ENCODE measurements around the gene FANCM. TPM values are rescaled to one million over a fixed set of nuclear protein-coding genes. Genes with fewer than 3 reads are reported as not detected.

Gene FANCM
- polyA plus RNA-seq, 1 donor from 2014 or later = 5.0 TPM

DNA sequence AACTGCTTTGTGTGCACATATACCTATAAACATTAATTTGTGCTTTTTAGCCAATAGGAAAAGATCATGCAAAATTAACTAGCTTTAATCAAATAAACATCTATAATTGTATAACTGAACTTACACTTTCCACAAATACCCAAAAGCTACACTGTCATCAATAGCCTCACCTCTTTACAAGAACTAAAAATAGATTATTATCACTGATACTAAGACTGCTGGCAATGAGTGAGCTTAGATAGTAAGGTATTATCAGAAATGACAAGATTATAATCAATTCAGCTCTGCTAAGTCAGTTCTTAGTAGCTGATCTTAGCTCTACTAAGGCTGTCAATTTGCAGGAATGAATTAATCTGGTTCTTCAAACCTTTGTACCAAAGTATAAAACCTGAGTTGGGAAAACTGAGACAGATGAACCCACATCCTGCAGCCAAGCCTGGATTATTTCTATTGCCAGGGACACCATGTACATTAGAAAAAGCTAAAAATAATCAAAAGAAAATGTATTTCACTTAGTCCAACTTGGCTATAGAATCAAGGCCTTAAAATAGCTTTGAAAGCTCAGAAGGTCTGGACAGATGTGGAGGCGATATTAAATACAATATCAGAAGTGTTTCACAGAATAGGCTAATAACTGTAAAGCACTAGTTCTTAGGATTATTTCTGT lies 6.6 kb upstream of the FANCM start:
- Histone ChIP-seq H3K79me2 (replicated peaks; ENCODE audit: insufficient read depth, low read length) (peaks cover 23% of the 10 kb centered on the region), H3K36me3 (ENCODE audit: insufficient read depth, low read length) (no peaks in the 10 kb centered on the region), H3K9me2 (ENCODE audit: insufficient read depth, low read length) (no peaks in the 10 kb centered on the region), H2AFZ (ENCODE audit: low read depth, low read length) (no peak overlapping the region), H3K9me3 (ENCODE audit: low read length) (no peaks in the 10 kb centered on the region), H3K27me3 (ENCODE audit: insufficient read depth, low read depth, low read length) (no peaks in the 10 kb centered on the region), H3F3A (ENCODE audit: insufficient read depth, low read length, poor library complexity, severe bottlenecking) (peaks cover 2% of the 10 kb centered on the region), H3K4me3 (ENCODE audit: low read length) (no peak overlapping the region), H4K20me1 (ENCODE audit: insufficient read depth) (no peaks in the 10 kb centered on the region), H3K9ac (ENCODE audit: low read length) (no peak overlapping the region), H3K4me2 (ENCODE audit: low read length) (no peak overlapping the region), H3K27ac (ENCODE audit: low read length) (no peak overlapping the region)
- TF ChIP-seq TAF1 (IDR thresholded peaks at IDR 0.05; ENCODE audit: low read depth) (no peak), EZH2 (IDR thresholded peaks at IDR 0.05; ENCODE audit: borderline replicate concordance, insufficient read depth, low read length, poor library complexity, severe bottlenecking) (no peak), EP300 (conservative IDR thresholded peaks at IDR 0.05; ENCODE audit: poor library complexity, severe bottlenecking) (no peak), MXI1 (conservative IDR thresholded peaks at IDR 0.05; ENCODE audit: poor library complexity, severe bottlenecking) (no peak), POLR2AphosphoS5 (IDR thresholded peaks at IDR 0.05) (no peak), RAD21 (conservative IDR thresholded peaks at IDR 0.05) (no peak), SMC3 (conservative IDR thresholded peaks at IDR 0.05; ENCODE audit: poor library complexity) (no peak)
- TF ChIP-seq, protein P1, sequence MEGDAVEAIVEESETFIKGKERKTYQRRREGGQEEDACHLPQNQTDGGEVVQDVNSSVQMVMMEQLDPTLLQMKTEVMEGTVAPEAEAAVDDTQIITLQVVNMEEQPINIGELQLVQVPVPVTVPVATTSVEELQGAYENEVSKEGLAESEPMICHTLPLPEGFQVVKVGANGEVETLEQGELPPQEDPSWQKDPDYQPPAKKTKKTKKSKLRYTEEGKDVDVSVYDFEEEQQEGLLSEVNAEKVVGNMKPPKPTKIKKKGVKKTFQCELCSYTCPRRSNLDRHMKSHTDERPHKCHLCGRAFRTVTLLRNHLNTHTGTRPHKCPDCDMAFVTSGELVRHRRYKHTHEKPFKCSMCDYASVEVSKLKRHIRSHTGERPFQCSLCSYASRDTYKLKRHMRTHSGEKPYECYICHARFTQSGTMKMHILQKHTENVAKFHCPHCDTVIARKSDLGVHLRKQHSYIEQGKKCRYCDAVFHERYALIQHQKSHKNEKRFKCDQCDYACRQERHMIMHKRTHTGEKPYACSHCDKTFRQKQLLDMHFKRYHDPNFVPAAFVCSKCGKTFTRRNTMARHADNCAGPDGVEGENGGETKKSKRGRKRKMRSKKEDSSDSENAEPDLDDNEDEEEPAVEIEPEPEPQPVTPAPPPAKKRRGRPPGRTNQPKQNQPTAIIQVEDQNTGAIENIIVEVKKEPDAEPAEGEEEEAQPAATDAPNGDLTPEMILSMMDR (IDR thresholded peaks at IDR 0.05; ENCODE audit: poor library complexity, severe bottlenecking) = no peak
- TF ChIP-seq, protein P2, sequence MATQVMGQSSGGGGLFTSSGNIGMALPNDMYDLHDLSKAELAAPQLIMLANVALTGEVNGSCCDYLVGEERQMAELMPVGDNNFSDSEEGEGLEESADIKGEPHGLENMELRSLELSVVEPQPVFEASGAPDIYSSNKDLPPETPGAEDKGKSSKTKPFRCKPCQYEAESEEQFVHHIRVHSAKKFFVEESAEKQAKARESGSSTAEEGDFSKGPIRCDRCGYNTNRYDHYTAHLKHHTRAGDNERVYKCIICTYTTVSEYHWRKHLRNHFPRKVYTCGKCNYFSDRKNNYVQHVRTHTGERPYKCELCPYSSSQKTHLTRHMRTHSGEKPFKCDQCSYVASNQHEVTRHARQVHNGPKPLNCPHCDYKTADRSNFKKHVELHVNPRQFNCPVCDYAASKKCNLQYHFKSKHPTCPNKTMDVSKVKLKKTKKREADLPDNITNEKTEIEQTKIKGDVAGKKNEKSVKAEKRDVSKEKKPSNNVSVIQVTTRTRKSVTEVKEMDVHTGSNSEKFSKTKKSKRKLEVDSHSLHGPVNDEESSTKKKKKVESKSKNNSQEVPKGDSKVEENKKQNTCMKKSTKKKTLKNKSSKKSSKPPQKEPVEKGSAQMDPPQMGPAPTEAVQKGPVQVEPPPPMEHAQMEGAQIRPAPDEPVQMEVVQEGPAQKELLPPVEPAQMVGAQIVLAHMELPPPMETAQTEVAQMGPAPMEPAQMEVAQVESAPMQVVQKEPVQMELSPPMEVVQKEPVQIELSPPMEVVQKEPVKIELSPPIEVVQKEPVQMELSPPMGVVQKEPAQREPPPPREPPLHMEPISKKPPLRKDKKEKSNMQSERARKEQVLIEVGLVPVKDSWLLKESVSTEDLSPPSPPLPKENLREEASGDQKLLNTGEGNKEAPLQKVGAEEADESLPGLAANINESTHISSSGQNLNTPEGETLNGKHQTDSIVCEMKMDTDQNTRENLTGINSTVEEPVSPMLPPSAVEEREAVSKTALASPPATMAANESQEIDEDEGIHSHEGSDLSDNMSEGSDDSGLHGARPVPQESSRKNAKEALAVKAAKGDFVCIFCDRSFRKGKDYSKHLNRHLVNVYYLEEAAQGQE (IDR thresholded peaks at IDR 0.05; ENCODE audit: borderline replicate concordance) = no peak

DNA sequence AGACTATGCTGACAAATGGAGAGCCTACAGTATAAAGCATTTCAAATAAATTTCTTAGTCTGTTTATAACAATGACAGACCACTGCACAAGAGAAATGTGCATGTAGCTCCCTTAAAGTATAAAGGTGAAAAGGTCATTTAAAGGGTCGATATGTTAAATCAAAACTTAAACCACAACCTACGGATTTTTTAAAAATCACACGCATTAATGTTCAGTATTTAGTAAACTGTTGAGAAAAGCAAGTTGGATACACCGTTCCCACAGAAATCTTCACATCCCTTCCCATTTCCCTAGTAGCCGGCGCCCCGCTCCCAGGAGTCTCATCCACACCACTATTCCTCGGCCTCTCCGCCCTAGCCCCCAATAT lies 2.1 kb upstream of the FANCM start:
- peaks cover 38% of the 10 kb centered on the region for H3K79me2 ChIP-seq (replicated peaks; ENCODE audit: insufficient read depth, low read length)
- H3K27me3 ChIP-seq (ENCODE audit: insufficient read depth, low read depth, low read length) = no peaks in the 10 kb centered on the region
- H3K9me3 ChIP-seq (ENCODE audit: low read length) = no peaks in the 10 kb centered on the region
- H3F3A ChIP-seq (ENCODE audit: insufficient read depth, low read length, poor library complexity, severe bottlenecking) = peaks cover 10% of the 10 kb centered on the region
- peak overlapping the region; percentile 92 for H3K9ac ChIP-seq (ENCODE audit: low read length)
- H4K20me1 ChIP-seq (ENCODE audit: insufficient read depth) = no peaks in the 10 kb centered on the region
- H3K4me3 ChIP-seq (ENCODE audit: low read length) = peak overlapping the region; percentile 85
- peak overlapping the region; percentile 32 for H3K4me2 ChIP-seq (ENCODE audit: low read length)
- TF ChIP-seq, protein P1 (IDR thresholded peaks at IDR 0.05; ENCODE audit: poor library complexity, severe bottlenecking) = no peak
- TF ChIP-seq EP300 (conservative IDR thresholded peaks at IDR 0.05; ENCODE audit: poor library complexity, severe bottlenecking) (no peak), SMC3 (conservative IDR thresholded peaks at IDR 0.05; ENCODE audit: poor library complexity) (no peak), RAD21 (conservative IDR thresholded peaks at IDR 0.05) (no peak), MXI1 (conservative IDR thresholded peaks at IDR 0.05; ENCODE audit: poor library complexity, severe bottlenecking) (no peak), TAF1 (IDR thresholded peaks at IDR 0.05; ENCODE audit: low read depth) (no peak), POLR2AphosphoS5 (IDR thresholded peaks at IDR 0.05) (no peak), EZH2 (IDR thresholded peaks at IDR 0.05; ENCODE audit: borderline replicate concordance, insufficient read depth, low read length, poor library complexity, severe bottlenecking) (no peak)
- TF ChIP-seq, protein P2 (IDR thresholded peaks at IDR 0.05; ENCODE audit: borderline replicate concordance) = no peak
- H3K27ac ChIP-seq (ENCODE audit: low read length) = peak overlapping the region; percentile 89
- H3K36me3 ChIP-seq (ENCODE audit: insufficient read depth, low read length) = no peaks in the 10 kb centered on the region
- H2AFZ ChIP-seq (ENCODE audit: low read depth, low read length) = peak overlapping the region; percentile 96
- H3K9me2 ChIP-seq (ENCODE audit: insufficient read depth, low read length) = no peaks in the 10 kb centered on the region
